HG03139 (cell line): Measurements from ENCODE around the gene ELP5.

Source experiments
- ATAC-seq: cut with Tn5 transposase; IDR thresholded peaks from one replicate; pipeline ENCODE4 v1.9.1; 2021; ENCODE audit not compliant: unreplicated experiment

ELP5 gene

GRCh38 chr17:7251661-7252175 is 297 bp upstream of the ELP5 start, which contains the start of gene CTDNEP1:
CTDNEP1 (minus strand) TSS chr17:7251734; CDS start chr17:7251296, 438 bp downstream.
- peak; percentile 76 for ATAC-seq

GRCh38 chr17:7253082-7253481 is 1.1 kb downstream of the ELP5 start:
- ATAC-seq: no peak

- ATAC-seq: no peak
These were observed 2.5 kb downstream of the ELP5 start for GRCh38 chr17:7254511-7254910.

- no peak for ATAC-seq
These were observed 4.9 kb downstream of the ELP5 start for GRCh38 chr17:7256766-7257456.

GRCh38 chr17:7258731-7259554 is 6.9 kb downstream of the ELP5 start:
- no peak for ATAC-seq

- ATAC-seq: no peak
These were observed 7.5 kb downstream of the ELP5 start for GRCh38 chr17:7259555-7259889.

- no peak for ATAC-seq
These were observed 8.1 kb downstream of the ELP5 start for GRCh38 chr17:7260151-7260550.

GRCh38 chr17:7260651-7261378 is 8.8 kb downstream of the ELP5 start:
- no peak for ATAC-seq

- ATAC-seq: no peak
These were observed 9.6 kb downstream of the ELP5 start for GRCh38 chr17:7261379-7262191.

GRCh38 chr17:7262192-7262934 is 10.3 kb downstream of the ELP5 start, which contains the start of gene CLDN7:
CLDN7 (minus strand) TSS chr17:7262478; CDS start chr17:7262043, 435 bp downstream.
- no peak for ATAC-seq

- no peak for ATAC-seq
These were observed 11.2 kb downstream of the ELP5 start for GRCh38 chr17:7262935-7263800.

- no peak for ATAC-seq
These were observed 11.7 kb downstream of the ELP5 start for GRCh38 chr17:7263801-7264078.

- ATAC-seq: no peak
These were observed 14.8 kb downstream of the ELP5 start for GRCh38 chr17:7266784-7267183.

GRCh38 chr17:7279448-7279847 is 27.4 kb downstream of the ELP5 start:
- no peak for ATAC-seq

- peak; percentile 48 for ATAC-seq
These were observed 28.6 kb downstream of the ELP5 start for GRCh38 chr17:7280519-7281073.

- no peak for ATAC-seq
These were observed 29.3 kb downstream of the ELP5 start, which contains the start of gene SLC2A4 for GRCh38 chr17:7281074-7281952. SLC2A4 (plus strand) TSS chr17:7281718; CDS start chr17:7281935, 217 bp downstream.

GRCh38 chr17:7281953-7282751 is 30.1 kb downstream of the ELP5 start:
- no peak for ATAC-seq
